ENCODE measurements around the gene HHLA2.

DNA sequence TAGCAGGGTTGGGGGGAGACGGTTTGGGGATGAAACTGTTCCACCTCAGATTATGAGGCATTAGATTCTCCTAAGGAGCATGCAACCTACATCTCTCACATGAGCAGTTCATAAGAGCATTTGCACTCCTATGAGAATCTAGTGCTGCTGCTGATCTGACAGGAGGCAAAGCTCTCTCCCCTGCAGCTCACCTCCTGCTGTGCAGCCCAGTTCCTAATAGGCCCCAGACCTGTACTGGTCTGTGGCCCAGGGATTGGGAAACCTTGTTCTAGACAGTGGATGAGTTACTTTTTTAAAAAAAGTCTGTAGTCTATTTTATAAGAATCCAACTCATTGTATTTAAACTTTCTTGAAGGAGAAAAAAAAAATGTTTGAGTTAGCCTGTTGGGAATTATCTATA lies 100.0 kb downstream of the HHLA2 start:
- TF ChIP-seq, protein P1, sequence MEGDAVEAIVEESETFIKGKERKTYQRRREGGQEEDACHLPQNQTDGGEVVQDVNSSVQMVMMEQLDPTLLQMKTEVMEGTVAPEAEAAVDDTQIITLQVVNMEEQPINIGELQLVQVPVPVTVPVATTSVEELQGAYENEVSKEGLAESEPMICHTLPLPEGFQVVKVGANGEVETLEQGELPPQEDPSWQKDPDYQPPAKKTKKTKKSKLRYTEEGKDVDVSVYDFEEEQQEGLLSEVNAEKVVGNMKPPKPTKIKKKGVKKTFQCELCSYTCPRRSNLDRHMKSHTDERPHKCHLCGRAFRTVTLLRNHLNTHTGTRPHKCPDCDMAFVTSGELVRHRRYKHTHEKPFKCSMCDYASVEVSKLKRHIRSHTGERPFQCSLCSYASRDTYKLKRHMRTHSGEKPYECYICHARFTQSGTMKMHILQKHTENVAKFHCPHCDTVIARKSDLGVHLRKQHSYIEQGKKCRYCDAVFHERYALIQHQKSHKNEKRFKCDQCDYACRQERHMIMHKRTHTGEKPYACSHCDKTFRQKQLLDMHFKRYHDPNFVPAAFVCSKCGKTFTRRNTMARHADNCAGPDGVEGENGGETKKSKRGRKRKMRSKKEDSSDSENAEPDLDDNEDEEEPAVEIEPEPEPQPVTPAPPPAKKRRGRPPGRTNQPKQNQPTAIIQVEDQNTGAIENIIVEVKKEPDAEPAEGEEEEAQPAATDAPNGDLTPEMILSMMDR (IDR thresholded peaks at IDR 0.05), result no peak
- no peak for TF ChIP-seq POLR2A (IDR thresholded peaks at IDR 0.05)

Measured in body of pancreas (tissue), 4 donors.